HepG2 (cell line): ENCODE results near the gene ACSS2. TPM values are rescaled to one million over a fixed set of nuclear protein-coding genes. Genes with fewer than 3 reads are reported as not detected.

ENCODE experiments used
- ARHGAP35 ChIP-seq: sonication (generic); formaldehyde crosslinking; IDR thresholded peaks from 2 replicates; pipeline ENCODE4 v1.9.0; 2022; ENCODE audit warnings: mild to moderate bottlenecking, inconsistent platforms, moderate library complexity, missing genetic modification reagents, borderline replicate concordance
- DMAP1 ChIP-seq: IDR thresholded peaks from 2 replicates; pipeline ENCODE4 v1.6.1; 2016
- GATA4 ChIP-seq: sonication (generic); IDR thresholded peaks from 2 replicates; pipeline ENCODE4 v1.6.1; 2016; ENCODE audit warnings: antibody characterized with exemption, low read depth, borderline replicate concordance
- HOXA7 ChIP-seq: sonication (generic); formaldehyde crosslinking; IDR thresholded peaks from 2 replicates; pipeline ENCODE4 v1.8.1; 2022; ENCODE audit warnings: mild to moderate bottlenecking, missing genetic modification reagents, moderate library complexity
- JDP2 ChIP-seq: sonication (generic); formaldehyde crosslinking; IDR thresholded peaks from 2 replicates; pipeline ENCODE4 v1.8.1; 2022; ENCODE audit warnings: missing genetic modification reagents, borderline replicate concordance
- KDM6A ChIP-seq: IDR thresholded peaks from 2 replicates; pipeline ENCODE4 v1.6.1; 2016; ENCODE audit warnings: low read depth
- NR1H2 ChIP-seq: sonication (generic); formaldehyde crosslinking; IDR thresholded peaks from 2 replicates; pipeline ENCODE4 v1.8.1; 2022; ENCODE audit warnings: low read depth, missing genetic modification reagents, borderline replicate concordance
- SRSF9 ChIP-seq: fragments of 200-400 bp; formaldehyde crosslinking; IDR thresholded peaks from 2 replicates; pipeline ENCODE4 v1.6.1; 2018; ENCODE audit warnings: borderline replicate concordance, mild to moderate bottlenecking, low read depth, low read length; ENCODE audit not compliant: insufficient read depth, poor library complexity, severe bottlenecking
- SRY ChIP-seq: sonication (generic); formaldehyde crosslinking; IDR thresholded peaks from 2 replicates; pipeline ENCODE4 v1.8.0; 2022; ENCODE audit warnings: mild to moderate bottlenecking, missing genetic modification reagents
- TBL1XR1 ChIP-seq: fragments of 150-350 bp; IDR thresholded peaks from 2 replicates; pipeline ENCODE4 v1.6.1; 2014; ENCODE audit warnings: borderline replicate concordance, low read length; ENCODE audit not compliant: partially characterized antibody
- ZBTB38 ChIP-seq: sonication (generic); formaldehyde crosslinking; IDR thresholded peaks from 2 replicates; pipeline ENCODE4 v1.5.1; 2020; ENCODE audit warnings: mild to moderate bottlenecking, missing genetic modification reagents
- ZFP1 ChIP-seq: IDR thresholded peaks from 2 replicates; pipeline ENCODE4 v1.6.1; 2016
- ZFX ChIP-seq: sonication (generic); formaldehyde crosslinking; IDR thresholded peaks from 2 replicates; pipeline ENCODE4 v1.4.0; 2020; ENCODE audit warnings: mild to moderate bottlenecking, low read depth, missing genetic modification reagents, moderate library complexity
- ZNF160 ChIP-seq: sonication (generic); formaldehyde crosslinking; IDR thresholded peaks from 2 replicates; pipeline ENCODE4 v1.8.0; 2022; ENCODE audit warnings: mild to moderate bottlenecking, inconsistent platforms, missing genetic modification reagents
- ZNF589 ChIP-seq: sonication (generic); formaldehyde crosslinking; conservative IDR thresholded peaks from 2 replicates; pipeline ENCODE4 v1.8.0; 2022; ENCODE audit warnings: mild to moderate bottlenecking, moderate library complexity, missing genetic modification reagents
- ZNF674 ChIP-seq: sonication (generic); formaldehyde crosslinking; IDR thresholded peaks from 2 replicates; pipeline ENCODE4 v1.5.0; 2020; ENCODE audit warnings: low read depth, mild to moderate bottlenecking, missing genetic modification reagents
- polyA plus RNA-seq, 8 experiments: library from polyadenylated mRNA; depleted of rRNA in 3 of 8; stranded (reverse) in 7 of 8; unstranded in 1 of 8; fragments of >200 nt; fragmentation: Illumina TruSeq in 4 of 8; extraction: Trizol in 4 of 8; gene quantifications; 2 replicates each; pipeline versions ENCODE4 v1.2.1 to v1.2.3, GENCODE V29; 2011 to 2016; ENCODE audit warnings: low read depth in 4 of 8, missing spikeins in 1 of 8, mixed read lengths in 1 of 8; ENCODE audit not compliant: insufficient read depth in 1 of 8
- total RNA-seq, 5 experiments: library from RNA; depleted of rRNA; stranded (reverse); fragments of >200 nt; fragmentation: Illumina TruSeq; extraction: Trizol; gene quantifications; 2 replicates each; pipeline ENCODE4 v1.2.3, GENCODE V29; 2016; ENCODE audit warnings: low read depth in 1 of 5
- TF ChIP-seq, protein P1 (sequence below): sonication (generic); formaldehyde crosslinking; conservative IDR thresholded peaks from 2 replicates; pipeline ENCODE4 v1.8.0; 2022; ENCODE audit warnings: low read depth, missing genetic modification reagents
- TF ChIP-seq, protein P2 (sequence below): sonication (generic); formaldehyde crosslinking; IDR thresholded peaks from 2 replicates; pipeline ENCODE4 v1.5.0; 2020; ENCODE audit warnings: missing genetic modification reagents
- TF ChIP-seq, protein P3 (sequence below): sonication (generic); formaldehyde crosslinking; IDR thresholded peaks from 2 replicates; pipeline ENCODE4 v1.5.0; 2020; ENCODE audit warnings: mild to moderate bottlenecking, missing genetic modification reagents
- TF ChIP-seq, protein P4 (sequence below): sonication (generic); formaldehyde crosslinking; IDR thresholded peaks from 2 replicates; pipeline ENCODE4 v1.4.0; 2020; ENCODE audit warnings: missing genetic modification reagents, borderline replicate concordance
- TF ChIP-seq, protein P5 (sequence below): sonication (generic); formaldehyde crosslinking; conservative IDR thresholded peaks from 2 replicates; pipeline ENCODE4 v1.8.0; 2022; ENCODE audit warnings: mild to moderate bottlenecking, moderate library complexity, missing genetic modification reagents

The ACSS2 gene
- total and polyA plus RNA-seq, 2 of the 13 experiments (the other 11 are each of a cell fraction or from before 2014, with no cell fraction given) = 72.8 to 89.7 TPM

DNA sequence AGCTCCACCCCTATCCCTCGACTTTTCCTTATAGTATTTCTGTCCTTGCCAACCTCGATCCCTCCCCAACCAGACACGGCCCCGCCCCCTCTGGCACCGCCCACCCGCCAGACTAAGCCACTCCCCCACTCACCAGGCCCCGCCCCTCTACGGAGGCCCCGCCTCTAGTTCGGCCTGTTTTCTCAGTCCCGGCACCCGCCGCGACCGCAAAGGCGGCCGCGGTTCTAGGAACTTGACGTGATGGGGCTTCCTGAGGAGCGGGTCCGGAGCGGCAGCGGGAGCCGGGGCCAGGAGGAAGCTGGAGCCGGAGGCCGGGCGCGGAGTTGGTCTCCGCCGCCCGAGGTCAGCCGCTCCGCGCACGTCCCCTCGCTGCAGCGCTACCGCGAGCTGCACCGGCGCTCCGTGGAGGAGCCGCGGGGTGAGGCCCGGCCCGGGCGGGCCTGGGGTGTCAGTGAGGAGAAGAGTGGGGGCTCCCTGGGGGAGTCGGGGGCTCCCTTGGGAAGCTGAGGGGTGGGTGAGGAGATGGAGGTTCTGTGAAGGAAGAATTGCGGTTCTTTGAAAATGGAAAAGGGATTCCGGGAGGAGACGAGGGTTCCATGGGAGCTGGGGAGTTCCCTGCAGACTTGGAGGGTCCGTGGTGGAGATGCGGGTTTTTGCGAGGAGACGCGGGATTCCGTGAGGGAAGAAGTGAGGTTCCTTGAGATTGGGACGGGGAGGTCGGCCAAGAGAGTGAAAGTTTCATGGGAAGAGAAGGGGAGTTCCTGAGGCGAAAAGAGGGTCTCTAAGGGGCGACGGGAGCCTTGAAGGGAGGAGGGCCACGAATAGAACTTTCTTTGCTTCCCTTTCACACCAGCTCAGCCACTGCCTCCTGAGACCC is at the start of gene ACSS2 (continued):
- TF ChIP-seq, protein P1, sequence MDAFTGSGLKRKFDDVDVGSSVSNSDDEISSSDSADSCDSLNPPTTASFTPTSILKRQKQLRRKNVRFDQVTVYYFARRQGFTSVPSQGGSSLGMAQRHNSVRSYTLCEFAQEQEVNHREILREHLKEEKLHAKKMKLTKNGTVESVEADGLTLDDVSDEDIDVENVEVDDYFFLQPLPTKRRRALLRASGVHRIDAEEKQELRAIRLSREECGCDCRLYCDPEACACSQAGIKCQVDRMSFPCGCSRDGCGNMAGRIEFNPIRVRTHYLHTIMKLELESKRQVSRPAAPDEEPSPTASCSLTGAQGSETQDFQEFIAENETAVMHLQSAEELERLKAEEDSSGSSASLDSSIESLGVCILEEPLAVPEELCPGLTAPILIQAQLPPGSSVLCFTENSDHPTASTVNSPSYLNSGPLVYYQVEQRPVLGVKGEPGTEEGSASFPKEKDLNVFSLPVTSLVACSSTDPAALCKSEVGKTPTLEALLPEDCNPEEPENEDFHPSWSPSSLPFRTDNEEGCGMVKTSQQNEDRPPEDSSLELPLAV (CRISPR knock-in tag) = no peak
- TF ChIP-seq SRSF9 = no peak
- 0 out of 2 replicates have a peak, but pooled peaks have one; percentile 69 for TF ChIP-seq NR1H2 (CRISPR knock-in tag)
- TF ChIP-seq ZFP1 (CRISPR knock-in tag) = no peak
- TF ChIP-seq ZNF589 (CRISPR knock-in tag) = no peak
- TF ChIP-seq, protein P2, sequence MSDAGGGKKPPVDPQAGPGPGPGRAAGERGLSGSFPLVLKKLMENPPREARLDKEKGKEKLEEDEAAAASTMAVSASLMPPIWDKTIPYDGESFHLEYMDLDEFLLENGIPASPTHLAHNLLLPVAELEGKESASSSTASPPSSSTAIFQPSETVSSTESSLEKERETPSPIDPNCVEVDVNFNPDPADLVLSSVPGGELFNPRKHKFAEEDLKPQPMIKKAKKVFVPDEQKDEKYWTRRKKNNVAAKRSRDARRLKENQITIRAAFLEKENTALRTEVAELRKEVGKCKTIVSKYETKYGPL (CRISPR knock-in tag) = peak; percentile 64; the same call in 1 of the 2 replicates
- no peak for TF ChIP-seq KDM6A (CRISPR knock-in tag)
- no peak for TF ChIP-seq DMAP1 (CRISPR knock-in tag)
- TF ChIP-seq ARHGAP35 (CRISPR knock-in tag) = 0 out of 2 replicates have a peak, but pooled peaks have one; percentile 30
- TF ChIP-seq HOXA7 (CRISPR knock-in tag) = no peak
- TF ChIP-seq, protein P3, sequence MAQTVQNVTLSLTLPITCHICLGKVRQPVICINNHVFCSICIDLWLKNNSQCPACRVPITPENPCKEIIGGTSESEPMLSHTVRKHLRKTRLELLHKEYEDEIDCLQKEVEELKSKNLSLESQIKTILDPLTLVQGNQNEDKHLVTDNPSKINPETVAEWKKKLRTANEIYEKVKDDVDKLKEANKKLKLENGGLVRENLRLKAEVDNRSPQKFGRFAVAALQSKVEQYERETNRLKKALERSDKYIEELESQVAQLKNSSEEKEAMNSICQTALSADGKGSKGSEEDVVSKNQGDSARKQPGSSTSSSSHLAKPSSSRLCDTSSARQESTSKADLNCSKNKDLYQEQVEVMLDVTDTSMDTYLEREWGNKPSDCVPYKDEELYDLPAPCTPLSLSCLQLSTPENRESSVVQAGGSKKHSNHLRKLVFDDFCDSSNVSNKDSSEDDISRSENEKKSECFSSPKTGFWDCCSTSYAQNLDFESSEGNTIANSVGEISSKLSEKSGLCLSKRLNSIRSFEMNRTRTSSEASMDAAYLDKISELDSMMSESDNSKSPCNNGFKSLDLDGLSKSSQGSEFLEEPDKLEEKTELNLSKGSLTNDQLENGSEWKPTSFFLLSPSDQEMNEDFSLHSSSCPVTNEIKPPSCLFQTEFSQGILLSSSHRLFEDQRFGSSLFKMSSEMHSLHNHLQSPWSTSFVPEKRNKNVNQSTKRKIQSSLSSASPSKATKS = no peak
- peak; percentile 57; the same call in 1 of the 2 replicates for TF ChIP-seq GATA4
- peak; percentile 53; the same call in 1 of the 2 replicates for TF ChIP-seq ZNF160 (CRISPR knock-in tag)
- TF ChIP-seq ZNF674 (CRISPR knock-in tag) = peak; percentile 52; the same call in 1 of the 2 replicates
- no peak; the same call in 1 of the 2 replicates for TF ChIP-seq ZBTB38 (CRISPR knock-in tag)
- TF ChIP-seq SRY (CRISPR knock-in tag) = peak; percentile 72; the same call in 1 of the 2 replicates
- peak; percentile 2 for TF ChIP-seq TBL1XR1
- TF ChIP-seq ZFX (CRISPR knock-in tag) = peak; percentile 98
- TF ChIP-seq, protein P4, sequence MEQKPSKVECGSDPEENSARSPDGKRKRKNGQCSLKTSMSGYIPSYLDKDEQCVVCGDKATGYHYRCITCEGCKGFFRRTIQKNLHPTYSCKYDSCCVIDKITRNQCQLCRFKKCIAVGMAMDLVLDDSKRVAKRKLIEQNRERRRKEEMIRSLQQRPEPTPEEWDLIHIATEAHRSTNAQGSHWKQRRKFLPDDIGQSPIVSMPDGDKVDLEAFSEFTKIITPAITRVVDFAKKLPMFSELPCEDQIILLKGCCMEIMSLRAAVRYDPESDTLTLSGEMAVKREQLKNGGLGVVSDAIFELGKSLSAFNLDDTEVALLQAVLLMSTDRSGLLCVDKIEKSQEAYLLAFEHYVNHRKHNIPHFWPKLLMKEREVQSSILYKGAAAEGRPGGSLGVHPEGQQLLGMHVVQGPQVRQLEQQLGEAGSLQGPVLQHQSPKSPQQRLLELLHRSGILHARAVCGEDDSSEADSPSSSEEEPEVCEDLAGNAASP (CRISPR knock-in tag) = no peak; the same call in 1 of the 2 replicates
- TF ChIP-seq, protein P5, sequence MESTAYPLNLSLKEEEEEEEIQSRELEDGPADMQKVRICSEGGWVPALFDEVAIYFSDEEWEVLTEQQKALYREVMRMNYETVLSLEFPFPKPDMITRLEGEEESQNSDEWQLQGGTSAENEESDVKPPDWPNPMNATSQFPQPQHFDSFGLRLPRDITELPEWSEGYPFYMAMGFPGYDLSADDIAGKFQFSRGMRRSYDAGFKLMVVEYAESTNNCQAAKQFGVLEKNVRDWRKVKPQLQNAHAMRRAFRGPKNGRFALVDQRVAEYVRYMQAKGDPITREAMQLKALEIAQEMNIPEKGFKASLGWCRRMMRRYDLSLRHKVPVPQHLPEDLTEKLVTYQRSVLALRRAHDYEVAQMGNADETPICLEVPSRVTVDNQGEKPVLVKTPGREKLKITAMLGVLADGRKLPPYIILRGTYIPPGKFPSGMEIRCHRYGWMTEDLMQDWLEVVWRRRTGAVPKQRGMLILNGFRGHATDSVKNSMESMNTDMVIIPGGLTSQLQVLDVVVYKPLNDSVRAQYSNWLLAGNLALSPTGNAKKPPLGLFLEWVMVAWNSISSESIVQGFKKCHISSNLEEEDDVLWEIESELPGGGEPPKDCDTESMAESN (CRISPR knock-in tag) = peak; percentile 87
- no peak for TF ChIP-seq JDP2 (CRISPR knock-in tag)
